Brain microvascular endothelial cell (primary cell): Measurements from ENCODE around the gene GET3.

Experiments used
- DNase-seq: peaks from one replicate; pipeline ENCODE4 v3.0.0-alpha.2; 2020
- H3K27ac ChIP-seq: fragments of 250-450 bp; sonication (Bioruptor Pico); 2 replicates; pipeline ENCODE4 v1.5.1; 2020; ENCODE audit warnings: mild to moderate bottlenecking, moderate library complexity
- H3K27me3 ChIP-seq: fragments of 250-450 bp; sonication (Bioruptor Pico); replicated peaks from 2 replicates; pipeline ENCODE4 v1.5.1; 2020; ENCODE audit warnings: mild to moderate bottlenecking
- H3K36me3 ChIP-seq: fragments of 250-450 bp; sonication (Bioruptor Pico); replicated peaks from 2 replicates; pipeline ENCODE4 v1.5.1; 2020; ENCODE audit warnings: mild to moderate bottlenecking
- H3K4me3 ChIP-seq: 2 replicates; pipeline ENCODE4 v1.5.1; 2011; ENCODE audit warnings: low read depth, mild to moderate bottlenecking, control low read depth, low read length, moderate library complexity
- CTCF ChIP-seq: IDR thresholded peaks from 2 replicates; pipeline ENCODE4 v1.5.1; 2011; ENCODE audit warnings: low read depth, mild to moderate bottlenecking, moderate library complexity, low read length, control low read depth, inconsistent platforms; ENCODE audit errors: missing control alignments
- in situ Hi-C: cut with HindIII; loops from 2 replicates; pipeline ENCODE4 v1.10.0; 2017; ENCODE audit warnings: low sequenced_read_pairs, low pct_ligation_motif_present

GET3 gene

DNA sequence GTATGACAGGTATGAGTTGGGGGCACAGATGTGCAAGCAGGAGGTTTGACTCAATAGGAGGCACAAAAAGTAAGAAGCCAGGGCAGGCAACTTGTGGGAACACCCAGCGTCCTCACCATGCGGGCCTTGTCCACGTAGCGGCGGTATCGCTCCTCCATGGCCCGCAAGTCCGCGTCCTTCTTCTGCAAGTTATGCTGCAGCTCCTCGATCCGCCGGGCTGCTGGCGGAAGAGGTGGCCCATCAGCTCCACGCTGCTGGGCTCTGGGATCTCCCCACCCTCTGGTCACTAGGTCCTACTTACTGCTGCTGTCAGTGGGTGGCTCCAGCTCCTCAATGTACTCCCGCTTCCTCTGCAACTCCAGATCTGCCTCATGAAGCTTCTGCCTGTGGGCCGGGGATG lies 27.4 kb downstream of the GET3 start:
- Histone ChIP-seq H3K4me3 (no peak overlapping the region), H3K36me3 (peaks cover 4% of the 10 kb centered on the region), H3K27ac (no peak overlapping the region), H3K27me3 (no peaks in the 10 kb centered on the region)
- DNase-seq, result no peak
- no peak for TF ChIP-seq CTCF
- in situ Hi-C loops, result no loop called here

GRCh38 chr19:12766051-12766521 lies 28.8 kb downstream of the GET3 start:
- no peaks in the 10 kb centered on the region for H3K27me3 ChIP-seq
- peak overlapping the region; percentile 50 for H3K4me3 ChIP-seq
- TF ChIP-seq CTCF, result peak; percentile 75
- H3K36me3 ChIP-seq, result peaks cover 4% of the 10 kb centered on the region
- H3K27ac ChIP-seq, result no peak overlapping the region
- DNase-seq, result peak; percentile 72
- in situ Hi-C loops, result no loop called here

DNA sequence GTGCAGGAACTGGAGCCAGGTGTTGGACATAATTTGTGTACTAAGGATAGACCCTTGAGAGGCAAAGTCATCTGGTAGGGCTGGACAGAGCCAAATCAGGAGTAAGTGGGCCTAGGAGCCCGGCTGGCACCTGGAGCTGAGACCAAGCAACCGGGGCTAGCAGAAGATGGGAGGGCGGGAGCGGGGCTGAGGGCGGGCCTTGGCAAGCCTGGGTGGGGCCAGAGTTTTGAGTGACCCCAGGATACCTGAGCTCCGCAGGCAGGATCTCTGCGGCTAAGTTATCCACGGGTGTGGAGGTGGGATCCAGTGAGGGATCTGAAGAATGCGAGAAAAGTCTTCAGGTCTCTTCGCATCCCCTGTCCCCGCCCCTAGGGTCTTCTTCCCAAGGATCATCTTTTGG lies 29.9 kb downstream of the GET3 start:
- H3K27me3 ChIP-seq, result no peaks in the 10 kb centered on the region
- no peak for TF ChIP-seq CTCF
- no peak overlapping the region for H3K27ac ChIP-seq
- no peak overlapping the region for H3K4me3 ChIP-seq
- peaks cover 4% of the 10 kb centered on the region for H3K36me3 ChIP-seq
- no peak for DNase-seq
- in situ Hi-C loops, result no loop called here

- peaks cover 4% of the 10 kb centered on the region for H3K36me3 ChIP-seq
- no peaks in the 10 kb centered on the region for H3K27me3 ChIP-seq
- no peak overlapping the region for H3K27ac ChIP-seq
- in situ Hi-C loops, result no loop called here
- DNase-seq, result no peak
- H3K4me3 ChIP-seq, result no peak overlapping the region
- no peak for TF ChIP-seq CTCF
Observed at GRCh38 chr19:12767666-12768065, 30.4 kb downstream of the GET3 start.

- no peak for DNase-seq
- no peaks in the 10 kb centered on the region for H3K36me3 ChIP-seq
- in situ Hi-C loops, result no loop called here
- no peak overlapping the region for H3K27ac ChIP-seq
- no peak overlapping the region for H3K4me3 ChIP-seq
- no peak for TF ChIP-seq CTCF
- no peaks in the 10 kb centered on the region for H3K27me3 ChIP-seq
Observed at GRCh38 chr19:12769689-12770088, 32.4 kb downstream of the GET3 start.

DNA sequence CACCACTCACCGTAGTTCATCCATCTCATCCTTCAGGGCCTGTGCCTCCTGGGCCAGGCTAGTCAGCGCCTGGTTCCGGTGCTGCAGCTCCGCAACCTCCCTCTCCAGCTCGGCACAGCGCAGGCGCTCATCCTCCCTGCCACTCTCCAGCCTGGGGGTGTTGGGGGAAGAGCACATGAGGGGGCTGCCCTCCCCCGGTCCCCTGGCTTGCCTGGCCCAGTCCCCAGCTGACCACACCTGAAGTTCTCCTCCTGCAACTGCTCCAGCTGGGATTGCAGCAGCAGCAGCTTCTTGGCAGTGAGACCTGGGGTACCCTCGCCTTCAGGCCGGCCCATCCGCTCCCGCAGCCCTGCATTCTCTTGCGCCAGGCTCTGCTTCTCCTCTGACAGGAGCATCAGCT lies 33.6 kb downstream of the GET3 start:
- Histone ChIP-seq H3K27me3 (no peaks in the 10 kb centered on the region), H3K36me3 (no peaks in the 10 kb centered on the region)
- no peak for DNase-seq

More for the DNA sequence above, 33.6 kb downstream of the GET3 start:
- TF ChIP-seq CTCF, result no peak
- in situ Hi-C loops, result no loop called here
- Histone ChIP-seq H3K27ac (no peak overlapping the region), H3K4me3 (no peak overlapping the region)
